PC-9 (cell line): ENCODE measurements around the gene TCAP.

Experiments used
- EZH2 ChIP-seq: fragments of 200-600 bp; sonication (generic); IDR thresholded peaks from 2 replicates; pipeline ENCODE4 v1.8.0; 2017; ENCODE audit warnings: antibody characterized with exemption, low read depth
- TF ChIP-seq, protein P1 (sequence below): fragments of 200-600 bp; sonication (generic); conservative IDR thresholded peaks from 2 replicates; pipeline ENCODE4 v1.6.1; 2017; ENCODE audit warnings: mixed run types, antibody characterized with exemption, mild to moderate bottlenecking, moderate library complexity

DNA sequence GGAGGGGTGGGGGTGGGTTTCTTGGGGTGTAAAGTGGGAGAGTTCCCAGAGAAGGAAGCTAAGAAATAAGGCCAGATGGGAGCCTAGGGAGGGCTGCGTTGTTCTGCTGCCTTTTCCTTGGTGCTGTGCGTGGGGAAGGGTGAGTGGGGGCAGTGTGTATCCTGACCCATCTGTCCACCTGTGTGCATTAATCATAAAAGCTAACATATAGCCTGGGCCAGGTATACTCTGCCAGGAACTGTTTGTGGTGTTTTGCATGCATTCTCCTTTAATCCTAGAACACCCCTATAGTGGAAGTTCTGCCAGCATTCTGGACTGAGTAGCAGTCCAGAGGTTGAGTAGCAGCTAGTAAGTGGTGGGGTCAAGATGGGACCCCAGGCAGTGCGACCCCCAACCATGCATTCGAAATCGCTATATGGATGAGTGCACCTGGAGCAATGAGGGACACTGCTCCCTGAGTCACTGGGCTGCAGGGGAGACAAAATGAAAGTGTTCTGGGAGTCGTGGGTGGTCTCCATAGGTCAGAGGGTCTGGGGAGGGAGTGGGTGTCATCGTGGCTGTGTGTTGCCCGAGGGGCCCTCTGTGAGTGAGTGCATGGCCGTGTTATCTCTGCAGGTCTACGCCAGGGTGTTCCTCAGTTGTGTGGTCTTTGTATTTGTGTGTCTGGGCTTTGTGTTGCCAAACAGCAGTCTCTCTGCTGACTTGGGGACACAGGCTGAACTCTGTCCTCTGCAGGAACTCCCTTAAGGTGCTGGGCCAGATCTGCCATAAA lies 36.0 kb downstream of the TCAP start:
- TF ChIP-seq, protein P1, sequence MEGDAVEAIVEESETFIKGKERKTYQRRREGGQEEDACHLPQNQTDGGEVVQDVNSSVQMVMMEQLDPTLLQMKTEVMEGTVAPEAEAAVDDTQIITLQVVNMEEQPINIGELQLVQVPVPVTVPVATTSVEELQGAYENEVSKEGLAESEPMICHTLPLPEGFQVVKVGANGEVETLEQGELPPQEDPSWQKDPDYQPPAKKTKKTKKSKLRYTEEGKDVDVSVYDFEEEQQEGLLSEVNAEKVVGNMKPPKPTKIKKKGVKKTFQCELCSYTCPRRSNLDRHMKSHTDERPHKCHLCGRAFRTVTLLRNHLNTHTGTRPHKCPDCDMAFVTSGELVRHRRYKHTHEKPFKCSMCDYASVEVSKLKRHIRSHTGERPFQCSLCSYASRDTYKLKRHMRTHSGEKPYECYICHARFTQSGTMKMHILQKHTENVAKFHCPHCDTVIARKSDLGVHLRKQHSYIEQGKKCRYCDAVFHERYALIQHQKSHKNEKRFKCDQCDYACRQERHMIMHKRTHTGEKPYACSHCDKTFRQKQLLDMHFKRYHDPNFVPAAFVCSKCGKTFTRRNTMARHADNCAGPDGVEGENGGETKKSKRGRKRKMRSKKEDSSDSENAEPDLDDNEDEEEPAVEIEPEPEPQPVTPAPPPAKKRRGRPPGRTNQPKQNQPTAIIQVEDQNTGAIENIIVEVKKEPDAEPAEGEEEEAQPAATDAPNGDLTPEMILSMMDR = no peak
- no peak for TF ChIP-seq EZH2
